Endothelial cell of umbilical vein (primary cell): Measurements from ENCODE around the gene FAM120A.

Experiments
- EZH2 ChIP-seq: IDR thresholded peaks from 2 replicates; pipeline ENCODE4 v1.6.1; 2012; ENCODE audit warnings: borderline replicate concordance, low read depth, mild to moderate bottlenecking, moderate library complexity, low read length, inconsistent platforms; ENCODE audit not compliant: severe bottlenecking
- POLR2A ChIP-seq: IDR thresholded peaks from 2 replicates; pipeline ENCODE4 v1.6.1; 2012; ENCODE audit warnings: low read depth, mild to moderate bottlenecking, control low read depth, low read length
- TF ChIP-seq, protein P1 (sequence below), 2 donors: IDR thresholded peaks; 1 replicate in 1 of 2; 2 replicates in 1 of 2; pipeline ENCODE4 v1.5.1; 2011; ENCODE audit warnings: low read length in 2 of 2, mild to moderate bottlenecking in 2 of 2, moderate library complexity in 2 of 2, control low read depth in 1 of 2, inconsistent platforms in 1 of 2, low read depth in 1 of 2; ENCODE audit not compliant: insufficient read depth in 1 of 2; ENCODE audit errors: extremely low read depth in 1 of 2

DNA sequence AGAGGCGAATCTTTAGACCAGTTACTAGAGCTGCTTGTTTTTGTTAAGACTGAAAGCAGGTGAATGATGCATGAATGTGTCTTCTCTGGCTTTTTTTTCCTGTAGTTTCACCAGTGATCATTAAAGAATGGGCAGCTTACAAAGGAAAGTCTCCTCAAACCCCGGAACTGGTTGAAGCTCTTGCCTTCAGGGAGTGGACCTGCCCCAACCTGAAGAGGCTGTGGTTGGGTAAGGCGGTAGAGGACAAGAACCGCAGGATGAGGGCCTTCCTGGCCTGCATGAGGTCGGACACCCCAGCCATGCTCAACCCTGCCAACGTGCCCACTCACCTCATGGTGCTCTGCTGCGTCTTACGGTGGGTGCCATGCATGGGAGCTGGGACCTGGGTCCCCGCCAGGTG, 91.6 kb downstream of the FAM120A start:
- no peak for TF ChIP-seq POLR2A
- TF ChIP-seq EZH2: no peak
- TF ChIP-seq, protein P1, sequence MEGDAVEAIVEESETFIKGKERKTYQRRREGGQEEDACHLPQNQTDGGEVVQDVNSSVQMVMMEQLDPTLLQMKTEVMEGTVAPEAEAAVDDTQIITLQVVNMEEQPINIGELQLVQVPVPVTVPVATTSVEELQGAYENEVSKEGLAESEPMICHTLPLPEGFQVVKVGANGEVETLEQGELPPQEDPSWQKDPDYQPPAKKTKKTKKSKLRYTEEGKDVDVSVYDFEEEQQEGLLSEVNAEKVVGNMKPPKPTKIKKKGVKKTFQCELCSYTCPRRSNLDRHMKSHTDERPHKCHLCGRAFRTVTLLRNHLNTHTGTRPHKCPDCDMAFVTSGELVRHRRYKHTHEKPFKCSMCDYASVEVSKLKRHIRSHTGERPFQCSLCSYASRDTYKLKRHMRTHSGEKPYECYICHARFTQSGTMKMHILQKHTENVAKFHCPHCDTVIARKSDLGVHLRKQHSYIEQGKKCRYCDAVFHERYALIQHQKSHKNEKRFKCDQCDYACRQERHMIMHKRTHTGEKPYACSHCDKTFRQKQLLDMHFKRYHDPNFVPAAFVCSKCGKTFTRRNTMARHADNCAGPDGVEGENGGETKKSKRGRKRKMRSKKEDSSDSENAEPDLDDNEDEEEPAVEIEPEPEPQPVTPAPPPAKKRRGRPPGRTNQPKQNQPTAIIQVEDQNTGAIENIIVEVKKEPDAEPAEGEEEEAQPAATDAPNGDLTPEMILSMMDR (IDR thresholded peaks at IDR 0.05; ENCODE audit: extremely low read depth in 1 of 2, insufficient read depth in 1 of 2, low read depth in 1 of 2, low read length in 2 of 2): no peak
